Vagina (tissue), 2 donors: ENCODE data around the gene MYO1D.

ENCODE experiments used
- POLR2A ChIP-seq, 2 donors: fragments of 450-650 bp; IDR thresholded peaks; one replicate each; pipeline ENCODE4 v1.6.1; 2017; ENCODE audit warnings: antibody characterized with exemption in 2 of 2, mild to moderate bottlenecking in 2 of 2, moderate library complexity in 2 of 2
- TF ChIP-seq, protein P1 (sequence below), 3 experiments: fragments of 450-650 bp in 2 of 3; fragments of 200-600 bp in 1 of 3; sonication (generic) in 1 of 3; IDR thresholded peaks; one replicate each; pipeline ENCODE4 v1.5.1; 2017 to 2019; ENCODE audit warnings: antibody characterized with exemption in 3 of 3, mild to moderate bottlenecking in 2 of 3, moderate library complexity in 2 of 3

DNA sequence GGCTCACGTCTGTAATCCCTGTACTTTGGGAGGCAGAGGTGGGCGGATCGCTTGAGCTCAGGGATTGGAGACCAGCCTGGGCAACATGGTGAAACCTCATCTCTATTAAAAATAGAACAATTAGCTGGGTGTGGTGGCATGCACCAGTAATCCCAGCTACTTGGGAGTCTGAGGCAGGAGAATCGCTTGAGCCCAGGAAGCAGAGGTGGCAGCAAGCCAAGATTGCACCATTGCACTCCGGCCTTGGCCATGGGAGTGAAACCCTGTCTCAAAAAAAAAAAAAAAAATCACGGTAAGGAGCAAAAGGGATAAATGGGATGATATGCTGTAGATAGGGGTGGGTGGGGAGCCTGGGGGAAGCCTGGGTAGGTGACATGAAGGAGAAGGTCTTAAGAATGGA lies 30.7 kb upstream of the MYO1D start:
- no peak for TF ChIP-seq POLR2A (IDR thresholded peaks at IDR 0.05)
- TF ChIP-seq, protein P1, sequence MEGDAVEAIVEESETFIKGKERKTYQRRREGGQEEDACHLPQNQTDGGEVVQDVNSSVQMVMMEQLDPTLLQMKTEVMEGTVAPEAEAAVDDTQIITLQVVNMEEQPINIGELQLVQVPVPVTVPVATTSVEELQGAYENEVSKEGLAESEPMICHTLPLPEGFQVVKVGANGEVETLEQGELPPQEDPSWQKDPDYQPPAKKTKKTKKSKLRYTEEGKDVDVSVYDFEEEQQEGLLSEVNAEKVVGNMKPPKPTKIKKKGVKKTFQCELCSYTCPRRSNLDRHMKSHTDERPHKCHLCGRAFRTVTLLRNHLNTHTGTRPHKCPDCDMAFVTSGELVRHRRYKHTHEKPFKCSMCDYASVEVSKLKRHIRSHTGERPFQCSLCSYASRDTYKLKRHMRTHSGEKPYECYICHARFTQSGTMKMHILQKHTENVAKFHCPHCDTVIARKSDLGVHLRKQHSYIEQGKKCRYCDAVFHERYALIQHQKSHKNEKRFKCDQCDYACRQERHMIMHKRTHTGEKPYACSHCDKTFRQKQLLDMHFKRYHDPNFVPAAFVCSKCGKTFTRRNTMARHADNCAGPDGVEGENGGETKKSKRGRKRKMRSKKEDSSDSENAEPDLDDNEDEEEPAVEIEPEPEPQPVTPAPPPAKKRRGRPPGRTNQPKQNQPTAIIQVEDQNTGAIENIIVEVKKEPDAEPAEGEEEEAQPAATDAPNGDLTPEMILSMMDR (IDR thresholded peaks at IDR 0.05), result no peak
